HG02610 (cell line): ENCODE measurements around the gene FGF7.
"Not testable (repeated sequence)": the region's sequence is repeated elsewhere in the genome, so short reads cannot be mapped to it uniquely, and the experiment has no call there.

ENCODE experiments used
- ATAC-seq: cut with Tn5 transposase; IDR thresholded peaks from one replicate; pipeline ENCODE4 v1.9.1; 2021; ENCODE audit warnings: mild to moderate bottlenecking, moderate library complexity; ENCODE audit not compliant: unreplicated experiment

Gene FGF7

GRCh38 chr15:49492830-49493229, 69.8 kb downstream of the FGF7 start:
- ATAC-seq: no peak

GRCh38 chr15:49494842-49495241, 71.8 kb downstream of the FGF7 start:
- ATAC-seq: no peak

GRCh38 chr15:49495993-49496753, 73.1 kb downstream of the FGF7 start:
- ATAC-seq: no peak

- no peak for ATAC-seq
Measured at GRCh38 chr15:49501586-49501985, 78.5 kb downstream of the FGF7 start.

- no peak for ATAC-seq
Measured at GRCh38 chr15:49506341-49506740, 83.3 kb downstream of the FGF7 start.

- ATAC-seq: no peak
Measured at GRCh38 chr15:49507261-49507660, 84.2 kb downstream of the FGF7 start.

GRCh38 chr15:49512739-49513138, 89.7 kb downstream of the FGF7 start:
- ATAC-seq: not testable (repeated sequence)

- no peak for ATAC-seq
Measured at GRCh38 chr15:49521802-49522201, 98.8 kb downstream of the FGF7 start.

- no peak for ATAC-seq
Measured at GRCh38 chr15:49528289-49528688, 105.2 kb downstream of the FGF7 start.

- ATAC-seq: no peak
Measured at GRCh38 chr15:49530092-49530491, 107.0 kb downstream of the FGF7 start.
